Endothelial cell of umbilical vein (primary cell): ENCODE results near the gene BDKRB2. TPM values are rescaled to one million over a fixed set of nuclear protein-coding genes. Genes with fewer than 3 reads are reported as not detected.

Experiments
- BruUV-seq: library from RNA; stranded (reverse); fragments of 400-500 nt; replicated peaks from 2 replicates; lab custom pipeline; 2021; lab: Mats Ljungman, UMichigan
- CTCF ChIA-PET: fragments of 300-600, 350-600 bp; sonication (Branson Sonifier 250); formaldehyde crosslinking; loops from one replicate; lab custom pipeline; 2021; ENCODE audit warnings: antibody characterized with exemption, inconsistent platforms; lab: Charles Lee
- POLR2A ChIA-PET: fragments of 300-600, 350-600 bp; sonication (Branson Sonifier 250); formaldehyde crosslinking; loops from one replicate; lab custom pipeline; 2021; ENCODE audit warnings: antibody characterized with exemption, inconsistent platforms; lab: Charles Lee
- DNase-seq: peaks from one replicate; pipeline ENCODE4 v3.0.0-alpha.2; 2011; ENCODE audit warnings: low read depth, low spot score
- FAIRE-seq: peaks from 2 replicates; lab custom pipeline; 2011; peaks lifted over from hg19 to GRCh38; lab: Jason Lieb, UNC
- H2AFZ ChIP-seq: 2 replicates; pipeline ENCODE4 v1.6.0; 2012; ENCODE audit warnings: low read depth, low read length, control low read depth, inconsistent platforms
- H3K27ac ChIP-seq: 2 replicates; pipeline ENCODE4 v1.5.1; 2011; ENCODE audit warnings: low read depth, mild to moderate bottlenecking, control low read depth, low read length, moderate library complexity; ENCODE audit not compliant: insufficient read depth
- H3K27me3 ChIP-seq, 2 experiments: 2 replicates each; pipeline versions ENCODE4 v1.6.0 to v1.6.1; 2011; ENCODE audit warnings: low read length in 2 of 2, mixed read lengths in 1 of 2; ENCODE audit not compliant: control insufficient read depth in 2 of 2, insufficient read depth in 2 of 2
- H3K36me3 ChIP-seq, 2 experiments: 2 replicates in 1 of 2; 3 replicates in 1 of 2; pipeline ENCODE4 v1.5.1; 2011; ENCODE audit warnings: low read length in 2 of 2, mild to moderate bottlenecking in 1 of 2, moderate library complexity in 1 of 2; ENCODE audit not compliant: control insufficient read depth in 2 of 2, insufficient read depth in 2 of 2; ENCODE audit errors: extremely low read depth in 1 of 2
- H3K4me1 ChIP-seq: 3 replicates; pipeline ENCODE4 v1.5.1; 2011; ENCODE audit warnings: mild to moderate bottlenecking, low read length; ENCODE audit not compliant: control insufficient read depth, insufficient read depth; ENCODE audit errors: extremely low read depth
- H3K4me2 ChIP-seq: 2 replicates; pipeline ENCODE4 v1.6.1; 2011; ENCODE audit warnings: low read length, control low read depth, mixed read lengths; ENCODE audit not compliant: insufficient read depth
- H3K4me3 ChIP-seq, 3 experiments: fragments of 200-600 bp in 1 of 3; sonication (generic), shearing (Covaris generic) in 1 of 3; replicated peaks in 1 of 3; 2 replicates each; pipeline ENCODE4 v1.5.1; 2011 to 2016; ENCODE audit warnings: control low read depth in 3 of 3, low read length in 3 of 3, mild to moderate bottlenecking in 2 of 3, inconsistent platforms in 1 of 3, low read depth in 1 of 3, moderate library complexity in 1 of 3; ENCODE audit not compliant: insufficient read depth in 1 of 3
- H3K79me2 ChIP-seq: 2 replicates; pipeline ENCODE4 v1.6.0; 2012; ENCODE audit warnings: low read length, inconsistent platforms; ENCODE audit not compliant: control insufficient read depth, insufficient read depth
- H3K9ac ChIP-seq: replicated peaks from 2 replicates; pipeline ENCODE3; 2011; ENCODE audit warnings: low read length, control low read depth; ENCODE audit not compliant: insufficient read depth; ENCODE audit errors: extremely low read depth
- H3K9me1 ChIP-seq: replicated peaks from 3 replicates; pipeline ENCODE4 v1.6.0; 2011; ENCODE audit warnings: mild to moderate bottlenecking, low read length; ENCODE audit not compliant: control insufficient read depth, insufficient read depth; ENCODE audit errors: extremely low read depth
- H3K9me3 ChIP-seq: replicated peaks from 2 replicates; pipeline ENCODE4 v1.5.1; 2012; ENCODE audit warnings: low read length, inconsistent platforms; ENCODE audit not compliant: control insufficient read depth, insufficient read depth
- H4K20me1 ChIP-seq: replicated peaks from 2 replicates; pipeline ENCODE3; 2011; ENCODE audit warnings: mild to moderate bottlenecking, low read length; ENCODE audit not compliant: control insufficient read depth, insufficient read depth; ENCODE audit errors: extremely low read depth
- CTCF ChIP-seq, 2 donors: IDR thresholded peaks; 1 replicate in 1 of 2; 2 replicates in 1 of 2; pipeline ENCODE4 v1.5.1; 2011; ENCODE audit warnings: low read length in 2 of 2, mild to moderate bottlenecking in 2 of 2, moderate library complexity in 2 of 2, control low read depth in 1 of 2, inconsistent platforms in 1 of 2, low read depth in 1 of 2; ENCODE audit not compliant: insufficient read depth in 1 of 2; ENCODE audit errors: extremely low read depth in 1 of 2
- EZH2 ChIP-seq: IDR thresholded peaks from 2 replicates; pipeline ENCODE4 v1.6.1; 2012; ENCODE audit warnings: borderline replicate concordance, low read depth, mild to moderate bottlenecking, moderate library complexity, low read length, inconsistent platforms; ENCODE audit not compliant: severe bottlenecking
- JUN ChIP-seq: IDR thresholded peaks from 2 replicates; pipeline ENCODE4 v1.6.1; 2011; ENCODE audit warnings: borderline replicate concordance, low read depth; ENCODE audit not compliant: insufficient read length, insufficient read depth
- MAX ChIP-seq: IDR thresholded peaks from 2 replicates; pipeline ENCODE4 v1.6.1; 2011; ENCODE audit not compliant: insufficient read depth, insufficient read length
- POLR2AphosphoS5 ChIP-seq: IDR thresholded peaks from 2 replicates; pipeline ENCODE4 v1.6.1; 2012; ENCODE audit warnings: low read depth, mild to moderate bottlenecking, control low read depth, low read length, moderate library complexity; ENCODE audit not compliant: insufficient read depth
- dilution Hi-C: fragments of 300-500 bp; cut with MboI; formaldehyde crosslinking; loops from one replicate; pipeline ENCODE4 v1.15.0; 2019; ENCODE audit warnings: low sequenced_read_pairs; ENCODE audit not compliant: extremely low pct_ligation_motif_present
- intact Hi-C: fragments of 100-400 bp; cut with micrococcal nuclease; formaldehyde crosslinking; loops from one replicate; pipeline ENCODE4 v1.10.0; 2022
- polyA plus RNA-seq, 4 experiments: library from polyadenylated mRNA; depleted of rRNA in 3 of 4; stranded (reverse) in 3 of 4; unstranded in 1 of 4; fragments of >200 nt; gene quantifications; 2 replicates each; pipeline versions ENCODE4 v1.2.1 to v1.2.3, GENCODE V29; 2011 to 2012; ENCODE audit warnings: missing spikeins in 1 of 4
- total RNA-seq: library from RNA; stranded (reverse); gene quantifications from 2 replicates; pipeline ENCODE4 v1.2.3, GENCODE V29; 2021

Gene BDKRB2
- total and polyA plus RNA-seq, 2 donors (not counting 3 experiments of a cell fraction or from before 2014, with no cell fraction given): 0.22 to 0.77 TPM

GRCh38 chr14:96217376-96217913, 12.8 kb downstream of the BDKRB2 start:
- CTCF ChIA-PET: no interaction called here
- Histone ChIP-seq H4K20me1 (no peaks in the 10 kb centered on the region), H3K4me1 (no peaks in the 10 kb centered on the region), H3K4me2 (no peak overlapping the region), H3K4me3 (no peak overlapping the region), H2AFZ (no peak overlapping the region), H3K9me3 (no peaks in the 10 kb centered on the region), H3K27ac (no peak overlapping the region), H3K79me2 (no peaks in the 10 kb centered on the region), H3K9ac (no peak overlapping the region), H3K36me3 (no peaks in the 10 kb centered on the region), H3K27me3 (no peaks in the 10 kb centered on the region), H3K9me1 (no peaks in the 10 kb centered on the region)
- intact Hi-C loops: no loop called here
- TF ChIP-seq CTCF (IDR thresholded peaks at IDR 0.05; ENCODE audit: extremely low read depth in 1 of 2, insufficient read depth in 1 of 2, low read depth in 1 of 2, low read length in 2 of 2): no peak
- no peak for TF ChIP-seq JUN
- no peak for TF ChIP-seq EZH2
- POLR2A ChIA-PET: no interaction called here
- FAIRE-seq: no peak
- BruUV-seq: no TSS peak
- no peak for DNase-seq
- dilution Hi-C loops: no loop called here

GRCh38 chr14:96221109-96221650, 16.5 kb downstream of the BDKRB2 start:
- Histone ChIP-seq H3K4me3 (no peak overlapping the region), H3K27me3 (no peaks in the 10 kb centered on the region), H2AFZ (no peak overlapping the region), H3K27ac (no peak overlapping the region), H3K4me1 (no peaks in the 10 kb centered on the region), H3K9me3 (no peaks in the 10 kb centered on the region), H3K79me2 (no peaks in the 10 kb centered on the region), H3K9ac (no peak overlapping the region), H3K36me3 (no peaks in the 10 kb centered on the region), H4K20me1 (no peaks in the 10 kb centered on the region), H3K4me2 (no peak overlapping the region), H3K9me1 (no peaks in the 10 kb centered on the region)
- FAIRE-seq (no peak), DNase-seq (no peak)
- dilution Hi-C loops: no loop called here
- ChIA-PET POLR2A (no interaction called here), CTCF (no interaction called here)
- BruUV-seq: no TSS peak
- intact Hi-C loops: no loop called here
- TF ChIP-seq POLR2AphosphoS5 (no peak), JUN (no peak), MAX (no peak)
